Measurements from ENCODE around the gene PRTG. TPM values are rescaled to one million over a fixed set of nuclear protein-coding genes. Genes with fewer than 3 reads are reported as not detected.

PRTG gene
- total RNA-seq, 6 experiments from 2014 or later = 0.21 to 2.1 (median 1.3) TPM

- no peak overlapping the region for H3K27ac Mint-ChIP-seq
- peaks cover 27% of the 10 kb centered on the region for H3K9me3 Mint-ChIP-seq
- peaks cover 18% of the 10 kb centered on the region for H3K36me3 Mint-ChIP-seq (ENCODE audit: low read depth)
- 0 out of 2 replicates have a peak, but pooled peaks cover 5% of the 10 kb centered on the region for H3K4me1 Mint-ChIP-seq (ENCODE audit: low read depth)
- DNase-seq = no peak
- no peak overlapping the region for H3K4me3 Mint-ChIP-seq
- no peaks in the 10 kb centered on the region for H3K27me3 Mint-ChIP-seq (ENCODE audit: insufficient read depth)
- TF ChIP-seq, protein P1, sequence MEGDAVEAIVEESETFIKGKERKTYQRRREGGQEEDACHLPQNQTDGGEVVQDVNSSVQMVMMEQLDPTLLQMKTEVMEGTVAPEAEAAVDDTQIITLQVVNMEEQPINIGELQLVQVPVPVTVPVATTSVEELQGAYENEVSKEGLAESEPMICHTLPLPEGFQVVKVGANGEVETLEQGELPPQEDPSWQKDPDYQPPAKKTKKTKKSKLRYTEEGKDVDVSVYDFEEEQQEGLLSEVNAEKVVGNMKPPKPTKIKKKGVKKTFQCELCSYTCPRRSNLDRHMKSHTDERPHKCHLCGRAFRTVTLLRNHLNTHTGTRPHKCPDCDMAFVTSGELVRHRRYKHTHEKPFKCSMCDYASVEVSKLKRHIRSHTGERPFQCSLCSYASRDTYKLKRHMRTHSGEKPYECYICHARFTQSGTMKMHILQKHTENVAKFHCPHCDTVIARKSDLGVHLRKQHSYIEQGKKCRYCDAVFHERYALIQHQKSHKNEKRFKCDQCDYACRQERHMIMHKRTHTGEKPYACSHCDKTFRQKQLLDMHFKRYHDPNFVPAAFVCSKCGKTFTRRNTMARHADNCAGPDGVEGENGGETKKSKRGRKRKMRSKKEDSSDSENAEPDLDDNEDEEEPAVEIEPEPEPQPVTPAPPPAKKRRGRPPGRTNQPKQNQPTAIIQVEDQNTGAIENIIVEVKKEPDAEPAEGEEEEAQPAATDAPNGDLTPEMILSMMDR (IDR thresholded peaks at IDR 0.05) = no peak
These were observed 180.4 kb downstream of the PRTG start for GRCh38 chr15:55562601-55563000.

Other genes starting within 250 kb of the PRTG start
- gene DNAAF4, start 234.9 kb downstream of the PRTG start, total RNA-seq (2021; fragmentation: NEBNext Ultra II Directional; extraction: Animal tissue kit (Norgen Biotek cat#: 25700)) = 1 to 10 TPM in 4 of 6 experiments, under 1 TPM in 2; 0.62 to 1.7 (median 1.3) TPM
- 1 to 10 TPM; 6.7 to 9.4 (median 8.8) TPM for gene PYGO1, start 154.8 kb downstream of the PRTG start, total RNA-seq (2021; fragmentation: NEBNext Ultra II Directional; extraction: Animal tissue kit (Norgen Biotek cat#: 25700))